ENCODE data around the gene LRRC51.

The LRRC51 gene, protein sequence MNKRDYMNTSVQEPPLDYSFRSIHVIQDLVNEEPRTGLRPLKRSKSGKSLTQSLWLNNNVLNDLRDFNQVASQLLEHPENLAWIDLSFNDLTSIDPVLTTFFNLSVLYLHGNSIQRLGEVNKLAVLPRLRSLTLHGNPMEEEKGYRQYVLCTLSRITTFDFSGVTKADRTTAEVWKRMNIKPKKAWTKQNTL

GRCh38 chr11:72080326-72081183, at the start of gene LRRC51, which contains the start of gene NUMA1:
Gene LRRC51 (plus strand): TSS chr11:72080850. CDS start chr11:72089084, 8,234 bp downstream.
Gene NUMA1 (minus strand): TSS chr11:72080542. CDS start chr11:72035943, 44,599 bp downstream.
- peak; percentile 97 for DNase-seq

GRCh38 chr11:72036687-72037086, 44.0 kb upstream of the LRRC51 start:
- DNase-seq, result no peak

DNA sequence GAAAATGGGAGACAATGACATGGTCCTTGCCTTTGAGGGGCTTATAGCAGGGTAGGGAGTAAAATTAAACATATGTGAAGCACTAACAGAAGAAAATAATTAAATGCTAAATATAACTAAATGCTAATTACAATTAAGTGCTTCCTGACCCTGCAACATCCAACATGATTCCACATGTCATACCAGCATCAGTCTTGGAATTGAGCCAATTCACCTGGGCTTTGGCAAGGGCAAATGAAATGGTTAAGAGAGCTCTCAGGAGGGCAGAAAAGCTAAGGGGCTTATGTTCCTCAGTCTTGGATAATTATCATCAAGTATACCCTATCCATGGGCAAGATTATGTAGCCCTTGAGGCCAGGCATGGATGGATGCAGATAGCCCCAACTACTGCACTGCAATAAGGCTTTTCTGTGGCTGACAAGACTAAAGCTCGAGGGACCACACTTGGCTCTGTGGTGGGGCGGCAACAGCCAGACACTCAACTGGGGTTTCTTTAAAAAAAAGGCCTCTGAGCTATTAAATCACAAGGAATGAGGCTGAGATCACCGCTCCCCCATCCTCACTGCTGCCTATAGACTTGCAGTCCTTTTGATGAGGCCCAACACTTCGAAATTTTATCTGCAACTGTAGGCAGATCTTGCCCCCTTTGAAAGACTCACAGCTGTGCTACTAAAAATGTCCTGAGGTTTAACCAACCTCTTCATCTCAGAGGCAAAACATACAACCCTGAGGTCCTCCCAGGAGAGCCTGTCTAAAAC, 42.9 kb upstream of the LRRC51 start:
- no peak for DNase-seq

DNA sequence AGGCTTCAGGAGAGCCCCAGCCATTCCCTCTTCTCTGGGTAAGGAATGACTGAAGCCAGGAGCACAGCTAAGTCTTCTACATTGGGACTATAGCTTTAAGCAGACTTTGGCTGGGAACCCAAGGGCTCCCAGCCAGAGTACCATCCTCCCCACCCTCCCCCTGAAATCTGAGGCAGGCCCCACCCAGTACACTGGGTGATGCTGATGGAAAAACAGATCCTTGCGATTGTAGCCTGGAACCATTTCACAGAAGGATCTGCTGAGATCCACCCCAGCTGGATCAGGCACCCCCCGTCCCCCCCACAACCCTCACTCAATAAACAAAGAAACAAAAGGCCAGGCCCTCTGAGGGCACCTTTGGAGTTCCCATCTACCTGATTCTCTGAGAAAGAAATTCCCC, 42.2 kb upstream of the LRRC51 start:
- no peak for DNase-seq

DNA sequence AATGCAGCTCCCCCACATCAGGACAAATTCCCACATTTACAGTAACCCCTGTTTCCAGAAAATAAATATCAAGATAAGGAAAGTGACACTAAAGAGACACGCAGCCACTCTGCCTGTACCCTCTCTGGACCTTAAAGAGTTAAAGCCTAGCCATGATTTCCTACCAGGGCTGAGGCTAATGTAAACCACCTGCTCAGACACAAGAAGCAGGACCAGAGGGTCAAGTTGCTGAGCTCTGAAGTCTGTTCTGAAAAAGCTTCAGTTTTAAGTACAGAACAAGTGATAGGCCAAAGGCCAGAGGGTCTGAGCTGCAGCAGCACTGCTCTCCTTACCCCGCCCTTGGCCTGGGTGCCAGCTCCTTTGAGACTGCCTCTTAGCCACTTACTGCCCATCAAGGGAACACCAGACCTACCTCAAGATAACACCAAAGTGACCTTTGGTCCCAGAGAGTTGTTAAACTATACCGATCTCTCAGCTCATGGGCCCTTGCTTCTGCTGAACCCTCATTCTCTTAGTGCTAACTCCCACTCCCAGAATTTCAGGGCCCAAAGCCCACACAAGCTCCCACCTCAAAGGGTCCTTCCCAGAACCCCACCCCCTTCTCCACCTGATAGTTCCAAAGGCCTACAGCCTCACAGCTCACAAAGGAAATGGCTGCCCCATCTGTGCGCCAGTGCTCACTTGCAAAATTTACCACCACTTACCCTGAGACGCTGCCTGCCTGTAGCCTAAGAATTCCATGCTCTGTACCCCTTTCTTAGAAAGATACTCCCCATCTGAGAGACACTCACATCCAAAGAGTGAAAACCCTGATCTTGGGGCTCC, 41.4 kb upstream of the LRRC51 start:
- no peak for DNase-seq

GRCh38 chr11:72039856-72040401, 40.7 kb upstream of the LRRC51 start:
- no peak for DNase-seq

GRCh38 chr11:72040491-72041363, 39.9 kb upstream of the LRRC51 start:
- peak; percentile 86 for DNase-seq

GRCh38 chr11:72041364-72042063, 39.1 kb upstream of the LRRC51 start:
- DNase-seq, result peak; percentile 63

- no peak for DNase-seq
These were observed 38.4 kb upstream of the LRRC51 start for GRCh38 chr11:72042064-72042745.

DNA sequence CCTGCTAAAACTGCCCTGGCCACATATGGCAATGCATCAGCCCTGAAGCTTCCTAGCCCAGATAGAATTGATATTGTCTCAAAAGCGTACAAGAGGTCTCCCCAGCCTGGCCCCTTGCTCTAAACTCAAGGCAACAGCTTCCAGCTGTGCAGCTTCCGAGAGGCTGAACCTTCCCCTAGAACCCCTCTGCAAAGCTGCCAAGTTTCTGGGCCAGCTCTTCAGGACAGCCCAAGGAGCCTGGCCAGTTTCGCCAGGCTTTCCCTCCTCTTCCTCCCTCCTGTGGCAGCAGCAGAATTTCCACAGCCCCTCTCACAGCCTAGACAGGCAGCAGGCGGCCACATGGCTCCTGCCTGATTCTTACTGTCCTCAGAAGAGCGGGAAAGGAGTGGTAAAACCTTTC, 34.8 kb upstream of the LRRC51 start:
- DNase-seq, result no peak

- DNase-seq, result no peak
These were observed 31.7 kb upstream of the LRRC51 start for GRCh38 chr11:72048766-72049460.

- DNase-seq, result no peak
These were observed 22.1 kb upstream of the LRRC51 start for GRCh38 chr11:72058416-72059034.

GRCh38 chr11:72061739-72062396, 18.8 kb upstream of the LRRC51 start:
- no peak for DNase-seq

DNA sequence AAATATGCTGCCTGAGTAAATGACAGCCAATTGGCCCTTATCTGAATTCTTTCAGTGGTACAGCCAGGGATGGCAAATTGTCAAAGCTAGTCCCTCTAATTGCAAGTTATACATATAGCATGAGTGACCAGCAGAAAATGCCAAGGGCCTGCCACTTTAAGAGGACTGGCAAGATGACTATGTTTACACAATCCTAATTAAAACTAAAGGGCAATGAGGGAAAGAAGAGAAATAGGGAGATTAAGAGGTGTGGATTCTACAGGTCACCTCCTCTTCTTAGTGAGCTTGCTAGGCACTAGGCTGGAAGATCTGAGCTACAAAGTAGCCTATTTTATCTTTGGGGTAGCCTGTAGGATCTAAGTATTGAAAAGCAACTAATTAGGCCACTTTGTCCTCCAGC, 13.8 kb upstream of the LRRC51 start:
- DNase-seq, result no peak

DNA sequence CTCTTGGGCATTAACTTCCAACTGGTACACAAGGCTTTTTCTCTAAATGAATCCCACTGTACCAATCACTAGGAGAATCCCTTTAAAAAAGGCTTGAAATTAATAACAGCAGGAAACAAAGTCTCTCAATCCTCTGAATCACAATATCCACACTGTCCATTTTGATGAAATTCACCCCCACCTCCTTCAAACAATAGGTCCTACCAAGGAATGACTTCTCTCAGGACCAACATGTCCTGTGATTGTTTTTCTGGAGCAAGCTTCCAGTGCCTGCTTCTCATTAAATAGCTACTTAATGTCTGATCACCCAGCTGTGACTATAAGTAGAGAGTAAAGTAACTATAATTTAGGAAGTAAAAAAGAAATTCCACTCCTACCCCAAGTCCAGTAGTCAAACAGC, 13.4 kb upstream of the LRRC51 start:
- DNase-seq, result no peak

- no peak for DNase-seq
These were observed 13.0 kb upstream of the LRRC51 start for GRCh38 chr11:72067676-72068075.

GRCh38 chr11:72069200-72069599, 11.4 kb upstream of the LRRC51 start:
- no peak for DNase-seq

DNA sequence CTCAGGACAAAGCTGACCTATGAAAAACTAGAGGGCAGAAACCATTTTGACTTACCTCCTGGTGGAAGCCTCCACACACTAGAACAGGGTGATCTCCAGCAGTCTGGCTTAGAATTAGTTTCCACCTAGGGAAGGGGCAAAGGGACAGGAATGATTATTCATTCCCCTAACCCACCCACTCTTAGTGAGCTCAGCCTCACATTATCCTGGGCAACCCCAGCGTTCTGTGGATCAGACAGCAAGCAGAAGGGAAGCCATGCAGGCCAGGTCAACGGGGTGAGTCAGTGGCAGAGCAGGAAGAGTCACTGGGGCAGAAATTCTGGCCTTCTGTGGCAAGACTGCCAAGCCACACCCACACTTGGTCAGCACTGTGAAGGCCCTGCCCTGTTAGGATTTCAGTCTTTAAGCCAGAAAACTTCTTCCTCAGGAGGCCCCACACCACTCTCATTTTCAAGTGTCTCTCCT, 10.8 kb upstream of the LRRC51 start:
- no peak for DNase-seq
